Pancreas (tissue), 10 donors: Measurements from ENCODE around the gene PYHIN1. TPM values are rescaled to one million over a fixed set of nuclear protein-coding genes. Genes with fewer than 3 reads are reported as not detected.

Experiments
- ATAC-seq, 4 donors: fragments of 200-7000 bp; cut with Tn5 transposase; one replicate each; pipeline versions ENCODE4 v1.8.0 to v1.9.1; 2020; ENCODE audit warnings: mild to moderate bottlenecking in 4 of 4, moderate library complexity in 4 of 4
- DNase-seq, 6 donors: peaks; one replicate each; pipeline ENCODE4 v3.0.0-alpha.2; 2020
- FAIRE-seq: peaks from 2 replicates; lab custom pipeline; 2012; peaks lifted over from hg19 to GRCh38; lab: Jason Lieb, UNC
- H3K27ac ChIP-seq, 4 donors: fragments of 200-600 bp; sonication (generic); 1 replicate in 3 of 4; 2 replicates in 1 of 4; pipeline versions ENCODE4 v1.5.0 to v1.8.0; 2020
- H3K27me3 ChIP-seq, 4 donors: fragments of 200-600 bp; one replicate each; pipeline ENCODE4 v1.8.0; 2021
- H3K36me3 ChIP-seq, 3 donors: fragments of 200-600 bp; sonication (generic) in 1 of 3; one replicate each; pipeline versions ENCODE4 v1.5.0 to v1.8.0; 2020 to 2021
- H3K4me1 ChIP-seq, 3 donors: fragments of 200-600 bp; one replicate each; pipeline ENCODE4 v1.8.0; 2021
- H3K4me3 ChIP-seq, 4 donors: fragments of 200-600 bp; sonication (generic) in 2 of 4; one replicate each; pipeline versions ENCODE4 v1.5.0 to v1.8.0; 2020 to 2021
- H3K9me3 ChIP-seq, 4 donors: fragments of 200-600 bp; one replicate each; pipeline ENCODE4 v1.8.0; 2021
- WGBS, 2 donors: extraction: QIAGEN DNeasy Blood & Tissue Kit; methylation state at CpG; one replicate each; pipeline ENCODE4 v1.1.7; 2013; 5-methylcytosine and 5-hydroxymethylcytosine counted together
- intact Hi-C, 3 donors: fragments of 100-400 bp; cut with DNase I; formaldehyde crosslinking; loops; one replicate each; pipeline versions ENCODE4 v1.11.1 to v1.14.2; 2022
- polyA plus RNA-seq, 2 donors: library from polyadenylated mRNA; stranded (reverse); fragments of 200-250 nt; gene quantifications; one replicate each; pipeline ENCODE4 v1.2.3, GENCODE V29; 2013
- total RNA-seq, 6 donors: library from RNA; stranded (reverse); fragmentation: NEBNext Ultra II Directional in 4 of 6; extraction: Animal tissue kit (Norgen Biotek cat#: 25700) in 4 of 6; gene quantifications; one replicate each; pipeline versions ENCODE4 v1.2.1 to v1.2.4, GENCODE V29; 2021 to 2023
- TF ChIP-seq, protein P1 (sequence below), 4 donors: fragments of 200-600 bp; sonication (generic) in 3 of 4; IDR thresholded peaks; one replicate each; pipeline versions ENCODE4 v1.5.0 to v1.8.0; 2021; ENCODE audit warnings: antibody characterized with exemption in 4 of 4
- donor health status: healthy with polysubstance abuse.
- donor health status: DM: no; HTN: no; CAD: no; lungs with moderate emphysema.
- donor health status: DM: no; HTN: no; CAD: no.
- donor health status: control.
- donor health status: control.
- donor health status: Bipolar disorder and iron deficiency.
- donor health status: DM: yes; HTN: yes; CAD: no.
- donor health status: DM: no; HTN: no; CAD: no.
- donor health status: DM: no; HTN: no; CAD: no.
- donor health status: DM: yes; HTN: yes; CAD: no.

Gene PYHIN1
- total and polyA plus RNA-seq, 8 donors: 0.12 to 0.47 (median 0.22) TPM; not detected in 3

DNA sequence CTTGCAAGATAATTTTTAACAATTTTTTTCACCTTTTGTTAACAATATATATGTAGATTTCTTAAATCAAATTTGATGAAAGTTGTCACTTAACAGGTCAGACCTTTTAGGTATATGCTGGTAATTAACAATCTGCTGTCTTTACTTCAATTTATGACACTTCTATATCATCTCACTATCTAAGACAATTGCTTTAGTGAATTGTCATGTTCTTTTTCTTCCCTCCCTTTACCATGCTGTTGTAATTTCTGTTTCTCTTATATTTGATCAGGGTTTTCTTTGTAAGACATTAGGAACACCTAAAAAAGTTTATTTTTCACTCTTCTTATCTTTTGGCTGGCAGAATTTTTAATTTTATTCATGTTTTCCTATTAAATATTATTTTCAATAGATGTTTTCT is 80.4 kb downstream of the PYHIN1 start:
- Histone ChIP-seq H3K36me3 (no peaks in the 10 kb centered on the region), H3K27me3 (peaks cover 0 to 2% (median 0%) of the 10 kb centered on the region in 4 donors), H3K9me3 (no peaks in the 10 kb centered on the region), H3K27ac (peak overlapping the region in 1 of 4 donors; percentile 1), H3K4me3 (peak overlapping the region in 1 of 4 donors; percentile 36), H3K4me1 (no peaks in the 10 kb centered on the region)
- intact Hi-C loops: no loop called here
- FAIRE-seq (no peak), DNase-seq (no peak), ATAC-seq (no peak)
- TF ChIP-seq, protein P1, sequence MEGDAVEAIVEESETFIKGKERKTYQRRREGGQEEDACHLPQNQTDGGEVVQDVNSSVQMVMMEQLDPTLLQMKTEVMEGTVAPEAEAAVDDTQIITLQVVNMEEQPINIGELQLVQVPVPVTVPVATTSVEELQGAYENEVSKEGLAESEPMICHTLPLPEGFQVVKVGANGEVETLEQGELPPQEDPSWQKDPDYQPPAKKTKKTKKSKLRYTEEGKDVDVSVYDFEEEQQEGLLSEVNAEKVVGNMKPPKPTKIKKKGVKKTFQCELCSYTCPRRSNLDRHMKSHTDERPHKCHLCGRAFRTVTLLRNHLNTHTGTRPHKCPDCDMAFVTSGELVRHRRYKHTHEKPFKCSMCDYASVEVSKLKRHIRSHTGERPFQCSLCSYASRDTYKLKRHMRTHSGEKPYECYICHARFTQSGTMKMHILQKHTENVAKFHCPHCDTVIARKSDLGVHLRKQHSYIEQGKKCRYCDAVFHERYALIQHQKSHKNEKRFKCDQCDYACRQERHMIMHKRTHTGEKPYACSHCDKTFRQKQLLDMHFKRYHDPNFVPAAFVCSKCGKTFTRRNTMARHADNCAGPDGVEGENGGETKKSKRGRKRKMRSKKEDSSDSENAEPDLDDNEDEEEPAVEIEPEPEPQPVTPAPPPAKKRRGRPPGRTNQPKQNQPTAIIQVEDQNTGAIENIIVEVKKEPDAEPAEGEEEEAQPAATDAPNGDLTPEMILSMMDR (IDR thresholded peaks at IDR 0.05): no peak

DNA sequence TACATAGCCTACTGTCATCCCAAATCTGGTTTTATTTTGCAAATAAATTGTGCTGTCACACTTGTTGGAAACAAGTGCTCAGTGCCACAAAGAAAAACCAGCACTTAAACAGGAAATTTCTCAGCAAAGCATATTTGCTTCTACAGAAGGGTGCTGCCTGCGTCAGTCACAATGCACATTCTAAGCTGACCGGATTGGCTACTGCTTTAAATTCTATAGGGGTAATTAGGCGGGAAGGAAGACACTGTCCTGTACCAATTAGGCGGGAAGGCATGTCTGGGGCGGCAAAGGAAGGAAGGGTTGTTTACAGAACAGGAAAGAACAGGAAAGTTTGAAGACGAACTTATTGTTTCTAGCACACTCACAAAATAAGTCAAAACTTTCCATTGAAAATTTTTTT is 81.1 kb downstream of the PYHIN1 start:
- peak overlapping the region in 1 of 4 donors; percentile 36 for H3K4me3 ChIP-seq
- peak in 1 of 4 donors; percentile 39 for ATAC-seq
- no peak for FAIRE-seq
- no peaks in the 10 kb centered on the region for H3K9me3 ChIP-seq
- H3K36me3 ChIP-seq: no peaks in the 10 kb centered on the region
- no peak for DNase-seq
- 34 to 45% methylated on average over 6 of the region's 6 CpGs for WGBS, 2 donors
- TF ChIP-seq, protein P1 (IDR thresholded peaks at IDR 0.05): no peak
- intact Hi-C loops: no loop called here
- H3K27me3 ChIP-seq: no peaks in the 10 kb centered on the region
- peak overlapping the region in 1 of 4 donors; percentile 1 for H3K27ac ChIP-seq
- no peaks in the 10 kb centered on the region for H3K4me1 ChIP-seq

DNA sequence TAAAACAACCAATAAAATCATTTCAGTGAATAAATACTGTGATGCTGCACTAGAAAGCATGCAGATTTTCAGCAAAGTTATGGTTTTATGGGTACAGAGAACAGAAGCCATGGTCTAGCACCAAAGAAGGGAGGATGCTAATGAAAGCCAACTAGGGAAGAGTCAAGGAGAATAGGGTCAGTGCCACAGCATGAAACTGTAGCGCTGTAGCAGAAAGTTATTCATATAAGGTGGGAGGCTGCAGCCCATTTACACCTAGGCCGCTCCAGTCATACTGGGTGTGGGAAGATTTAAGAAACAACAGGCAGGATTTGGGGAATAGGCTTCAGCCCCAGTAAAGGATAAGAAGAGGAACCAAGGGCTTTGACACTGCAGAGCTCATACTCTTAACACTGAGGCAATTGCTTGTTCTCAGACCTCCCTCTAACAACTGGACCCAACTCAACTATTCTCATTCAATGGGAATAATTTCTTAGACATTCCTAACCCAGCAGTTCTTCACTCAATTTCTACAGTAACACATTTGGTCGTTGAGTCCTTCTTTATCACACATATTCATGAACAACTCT is 82.7 kb downstream of the PYHIN1 start:
- WGBS, 2 donors: 71 to 80% methylated on average over 3 of the region's 3 CpGs
- Histone ChIP-seq H3K27ac (no peak overlapping the region), H3K27me3 (no peaks in the 10 kb centered on the region), H3K9me3 (no peaks in the 10 kb centered on the region), H3K4me1 (no peaks in the 10 kb centered on the region), H3K4me3 (peak overlapping the region in 1 of 4 donors; percentile 36), H3K36me3 (no peaks in the 10 kb centered on the region)
- no peak for DNase-seq
- intact Hi-C loops: no loop called here
- TF ChIP-seq, protein P1 (IDR thresholded peaks at IDR 0.05): no peak
- ATAC-seq: no peak
- no peak for FAIRE-seq

DNA sequence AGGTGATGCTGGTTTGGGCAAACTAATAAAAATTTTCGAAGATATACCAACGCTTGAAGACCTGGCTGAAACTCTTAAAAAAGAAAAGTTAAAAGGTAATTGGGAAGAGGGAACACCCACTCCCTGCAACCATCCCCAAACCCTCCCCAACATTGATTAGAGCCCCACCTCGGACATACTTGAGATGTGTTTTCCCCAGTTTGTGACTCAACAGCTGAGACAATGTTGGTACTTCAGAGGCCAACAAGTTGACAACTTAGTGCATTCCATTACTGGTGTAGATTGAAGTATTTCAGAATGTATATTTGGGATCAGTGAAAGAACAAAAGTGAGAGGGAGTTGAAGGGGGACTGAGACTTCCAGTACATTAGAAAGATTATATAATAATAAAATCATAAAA is 83.5 kb downstream of the PYHIN1 start:
- Histone ChIP-seq H3K9me3 (no peaks in the 10 kb centered on the region), H3K36me3 (no peaks in the 10 kb centered on the region), H3K4me3 (peak overlapping the region in 1 of 4 donors; percentile 7), H3K27ac (peak overlapping the region in 1 of 4 donors; percentile 24), H3K4me1 (no peaks in the 10 kb centered on the region), H3K27me3 (no peaks in the 10 kb centered on the region)
- intact Hi-C loops: no loop called here
- FAIRE-seq: no peak
- 44 to 58% methylated on average over 3 of the region's 3 CpGs for WGBS, 2 donors
- TF ChIP-seq, protein P1 (IDR thresholded peaks at IDR 0.05): no peak
- no peak for DNase-seq
- ATAC-seq: no peak

DNA sequence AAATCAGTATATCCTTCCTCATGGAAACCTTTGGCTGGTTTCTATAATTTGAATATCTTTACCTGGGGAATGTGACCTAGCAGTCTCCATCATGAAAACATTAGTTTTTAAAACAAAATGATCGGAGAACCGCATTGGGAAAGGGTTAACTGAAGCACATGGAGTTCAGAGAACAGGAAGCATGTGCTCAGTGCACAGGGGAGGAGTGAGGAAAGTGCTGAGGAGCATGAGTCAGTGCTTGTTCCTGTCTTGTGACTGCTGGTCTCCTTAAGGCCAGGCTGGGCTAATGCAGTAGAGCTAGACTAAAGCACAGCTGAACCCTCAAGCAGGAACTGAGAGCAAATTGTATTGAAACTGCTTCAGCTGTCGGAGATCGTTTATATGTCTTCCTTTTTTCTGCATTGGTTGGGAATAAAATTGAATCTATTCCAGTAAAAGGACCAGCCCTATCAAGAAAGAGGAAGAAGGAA is 84.1 kb downstream of the PYHIN1 start:
- no peaks in the 10 kb centered on the region for H3K27me3 ChIP-seq
- intact Hi-C loops: no loop called here
- H3K27ac ChIP-seq: peak overlapping the region in 2 of 4 donors; percentile 24 to 44
- peak in 3 of 4 donors; percentile 76 to 92 (median 90) for ATAC-seq
- no peaks in the 10 kb centered on the region for H3K36me3 ChIP-seq
- TF ChIP-seq, protein P1 (IDR thresholded peaks at IDR 0.05): no peak
- 54 to 64% methylated on average over 4 of the region's 4 CpGs for WGBS, 2 donors
- no peaks in the 10 kb centered on the region for H3K9me3 ChIP-seq
- no peak for FAIRE-seq
- DNase-seq: peak in 1 of 6 donors; percentile 64
- H3K4me3 ChIP-seq: peak overlapping the region in 1 of 4 donors; percentile 7
- H3K4me1 ChIP-seq: no peaks in the 10 kb centered on the region
